ENCODE data around the gene SCUBE1. TPM values are rescaled to one million over a fixed set of nuclear protein-coding genes. Genes with fewer than 3 reads are reported as not detected.
A peak's percentile ranks its signal among the peaks of the same experiment; 100 is the strongest.

SCUBE1 gene
- total and polyA plus RNA-seq, 2 donors from 2014 or later = 2.3 to 7.1 TPM

DNA sequence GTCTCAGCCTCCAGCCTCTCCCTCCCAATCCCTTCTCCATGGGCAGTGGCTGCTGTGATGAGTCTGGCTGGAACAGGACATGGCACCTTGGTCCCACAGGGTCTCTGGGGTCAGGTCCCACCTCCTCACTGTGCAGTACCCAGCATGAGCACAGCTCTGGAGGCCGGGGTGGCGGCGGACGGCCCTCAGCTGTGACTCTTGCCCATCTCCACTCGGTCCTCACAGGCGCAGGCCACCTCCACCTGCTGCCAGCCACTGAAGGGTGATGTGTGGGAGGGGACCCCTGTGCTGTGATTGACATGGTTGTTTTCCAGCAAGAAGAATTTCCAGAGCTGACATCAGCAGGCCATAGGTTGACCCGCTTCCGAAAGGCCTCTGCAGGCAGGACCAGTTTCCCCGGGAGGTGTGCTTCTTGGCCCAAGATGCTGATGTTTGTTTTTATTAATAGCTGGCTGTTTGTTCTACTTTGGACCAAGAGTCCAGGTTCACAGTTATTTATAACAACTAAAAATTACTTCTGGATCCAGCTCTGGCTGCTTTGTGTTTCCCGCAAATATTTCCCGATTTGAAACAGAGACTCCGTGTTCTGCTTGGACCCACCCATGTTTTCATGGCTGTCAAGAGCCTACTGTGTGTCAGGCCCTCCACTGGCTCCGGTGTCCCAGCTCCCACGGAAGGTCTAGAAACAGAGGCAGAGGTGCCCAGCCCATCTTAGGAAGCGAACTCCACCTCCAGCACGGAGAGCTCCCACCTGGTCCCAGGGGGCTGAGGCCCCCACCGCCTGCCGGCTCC lies 45.7 kb downstream of the SCUBE1 start:
- intact Hi-C loops (cut with DNase I) = no loop called here
- H3K4me1 ChIP-seq (ENCODE audit: control insufficient read depth in 2 of 3, insufficient read depth in 2 of 3, low read depth in 1 of 3, low read length in 3 of 3) = peaks cover 2 to 30% (median 20%) of the 10 kb centered on the region in 3 donors
- peak overlapping the region; percentile 76 to 84 for H3K27ac ChIP-seq (ENCODE audit: low read depth in 2 of 2, low read length in 2 of 2)
- TF ChIP-seq, protein P1, sequence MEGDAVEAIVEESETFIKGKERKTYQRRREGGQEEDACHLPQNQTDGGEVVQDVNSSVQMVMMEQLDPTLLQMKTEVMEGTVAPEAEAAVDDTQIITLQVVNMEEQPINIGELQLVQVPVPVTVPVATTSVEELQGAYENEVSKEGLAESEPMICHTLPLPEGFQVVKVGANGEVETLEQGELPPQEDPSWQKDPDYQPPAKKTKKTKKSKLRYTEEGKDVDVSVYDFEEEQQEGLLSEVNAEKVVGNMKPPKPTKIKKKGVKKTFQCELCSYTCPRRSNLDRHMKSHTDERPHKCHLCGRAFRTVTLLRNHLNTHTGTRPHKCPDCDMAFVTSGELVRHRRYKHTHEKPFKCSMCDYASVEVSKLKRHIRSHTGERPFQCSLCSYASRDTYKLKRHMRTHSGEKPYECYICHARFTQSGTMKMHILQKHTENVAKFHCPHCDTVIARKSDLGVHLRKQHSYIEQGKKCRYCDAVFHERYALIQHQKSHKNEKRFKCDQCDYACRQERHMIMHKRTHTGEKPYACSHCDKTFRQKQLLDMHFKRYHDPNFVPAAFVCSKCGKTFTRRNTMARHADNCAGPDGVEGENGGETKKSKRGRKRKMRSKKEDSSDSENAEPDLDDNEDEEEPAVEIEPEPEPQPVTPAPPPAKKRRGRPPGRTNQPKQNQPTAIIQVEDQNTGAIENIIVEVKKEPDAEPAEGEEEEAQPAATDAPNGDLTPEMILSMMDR (IDR thresholded peaks at IDR 0.05; ENCODE audit: borderline replicate concordance, extremely low read depth, insufficient read depth) = no peak
- no peaks in the 10 kb centered on the region for H3K27me3 ChIP-seq (ENCODE audit: control insufficient read depth, insufficient read depth, low read length)
- DNase-seq (peak in 2 of 5 donors; percentile 50 to 62), FAIRE-seq (no peak)
- peak overlapping the region in 1 of 3 donors; percentile 12 for H3K9ac ChIP-seq (ENCODE audit: low read length in 3 of 3)
- H3K9me3 ChIP-seq (ENCODE audit: control insufficient read depth in 2 of 3, insufficient read depth in 1 of 3, low read length in 3 of 3) = no peaks in the 10 kb centered on the region
- no peak overlapping the region for H3K4me3 ChIP-seq (ENCODE audit: low read length in 3 of 3)
- no peaks in the 10 kb centered on the region for H3K36me3 ChIP-seq (ENCODE audit: control insufficient read depth in 2 of 3, insufficient read depth in 3 of 3, low read length in 3 of 3)

GRCh38 chr22:43296276-43296902 lies 46.8 kb downstream of the SCUBE1 start:
- peak in 4 of 5 donors; percentile 67 to 80 (median 76) for DNase-seq
- no peak overlapping the region for H3K4me3 ChIP-seq (ENCODE audit: low read length in 3 of 3)
- intact Hi-C loops (cut with DNase I) = no loop called here
- TF ChIP-seq, protein P1 (IDR thresholded peaks at IDR 0.05; ENCODE audit: borderline replicate concordance, extremely low read depth, insufficient read depth) = no peak
- no peak overlapping the region for H3K9ac ChIP-seq (ENCODE audit: low read length in 3 of 3)
- H3K9me3 ChIP-seq (ENCODE audit: control insufficient read depth in 2 of 3, insufficient read depth in 1 of 3, low read length in 3 of 3) = no peaks in the 10 kb centered on the region
- no peak for FAIRE-seq
- no peaks in the 10 kb centered on the region for H3K27me3 ChIP-seq (ENCODE audit: control insufficient read depth, insufficient read depth, low read length)
- no peaks in the 10 kb centered on the region for H3K36me3 ChIP-seq (ENCODE audit: control insufficient read depth in 2 of 3, insufficient read depth in 3 of 3, low read length in 3 of 3)
- H3K4me1 ChIP-seq (ENCODE audit: control insufficient read depth in 2 of 3, insufficient read depth in 2 of 3, low read depth in 1 of 3, low read length in 3 of 3) = peaks cover 7 to 33% (median 26%) of the 10 kb centered on the region in 3 donors
- peak overlapping the region; percentile 76 to 82 for H3K27ac ChIP-seq (ENCODE audit: low read depth in 2 of 2, low read length in 2 of 2)

DNA sequence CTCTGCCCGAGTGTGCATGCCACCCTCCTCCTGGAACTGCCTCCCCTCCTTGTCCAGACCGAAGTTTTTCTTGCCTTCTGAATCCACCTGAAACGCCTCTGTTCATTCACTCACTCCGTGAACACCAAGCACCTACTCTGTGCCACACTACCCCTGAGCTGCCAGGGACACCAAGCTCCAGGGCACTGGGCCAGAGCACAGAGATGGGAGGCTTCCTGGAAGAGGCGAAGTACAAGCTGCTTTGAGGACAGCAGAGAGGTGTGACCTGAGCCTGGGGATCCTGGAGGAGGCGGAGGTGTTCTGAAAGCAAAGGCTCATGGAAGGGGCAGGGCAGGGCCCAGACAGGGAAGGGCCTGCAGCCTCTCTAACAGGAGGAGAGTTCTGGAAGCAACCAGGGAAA lies 47.5 kb downstream of the SCUBE1 start:
- H3K36me3 ChIP-seq (ENCODE audit: control insufficient read depth in 2 of 3, insufficient read depth in 3 of 3, low read length in 3 of 3) = no peaks in the 10 kb centered on the region
- FAIRE-seq (no peak), DNase-seq (no peak)
- peak overlapping the region in 1 of 2 donors; percentile 82 for H3K27ac ChIP-seq (ENCODE audit: low read depth in 2 of 2, low read length in 2 of 2)
- H3K9ac ChIP-seq (ENCODE audit: low read length in 3 of 3) = no peak overlapping the region
- no peaks in the 10 kb centered on the region for H3K9me3 ChIP-seq (ENCODE audit: control insufficient read depth in 2 of 3, insufficient read depth in 1 of 3, low read length in 3 of 3)
- no peaks in the 10 kb centered on the region for H3K27me3 ChIP-seq (ENCODE audit: control insufficient read depth, insufficient read depth, low read length)
- H3K4me3 ChIP-seq (ENCODE audit: low read length in 3 of 3) = no peak overlapping the region
- TF ChIP-seq, protein P1 (IDR thresholded peaks at IDR 0.05; ENCODE audit: borderline replicate concordance, extremely low read depth, insufficient read depth) = no peak
- H3K4me1 ChIP-seq (ENCODE audit: control insufficient read depth in 2 of 3, insufficient read depth in 2 of 3, low read depth in 1 of 3, low read length in 3 of 3) = peaks cover 7 to 35% (median 31%) of the 10 kb centered on the region in 3 donors
- intact Hi-C loops (cut with DNase I) = no loop called here

All from kidney (tissue), 14 donors.